Fibroblast of skin of scalp (primary cell): ENCODE data around the gene RNASE13.
"Not testable (repeated sequence)": the region's sequence is repeated elsewhere in the genome, so short reads cannot be mapped to it uniquely, and the experiment has no call there.

ENCODE experiments used
- DNase-seq: peaks from one replicate; pipeline ENCODE4 v3.0.0-alpha.2; 2013

Gene RNASE13

GRCh38 chr14:21019366-21019765, 15.2 kb downstream of the RNASE13 start:
- DNase-seq: peak; percentile 34

GRCh38 chr14:21018781-21019180, 15.8 kb downstream of the RNASE13 start:
- DNase-seq: no peak

- DNase-seq: no peak
Observed at GRCh38 chr14:21018286-21018685, 16.3 kb downstream of the RNASE13 start.

GRCh38 chr14:21017528-21018245, 16.9 kb downstream of the RNASE13 start:
- DNase-seq: no peak

GRCh38 chr14:21016413-21017190, 18.0 kb downstream of the RNASE13 start:
- DNase-seq: no peak

- no peak for DNase-seq
Observed at GRCh38 chr14:21015312-21015711, 19.3 kb downstream of the RNASE13 start.

- peak; percentile 83 for DNase-seq
Observed at GRCh38 chr14:21014761-21015190, 19.8 kb downstream of the RNASE13 start.

GRCh38 chr14:21011136-21011535, 23.5 kb downstream of the RNASE13 start:
- DNase-seq: no peak

GRCh38 chr14:21009721-21010120, 24.9 kb downstream of the RNASE13 start:
- DNase-seq: not testable (repeated sequence)

- no peak for DNase-seq
Observed at GRCh38 chr14:21003788-21004346, 30.7 kb downstream of the RNASE13 start.

GRCh38 chr14:21001218-21001617, 33.4 kb downstream of the RNASE13 start:
- DNase-seq: no peak

- DNase-seq: no peak
Observed at GRCh38 chr14:20999591-20999990, 35.0 kb downstream of the RNASE13 start.

GRCh38 chr14:20998674-20999366, 35.8 kb downstream of the RNASE13 start, which contains the start of gene SLC39A2:
Gene SLC39A2 (plus strand): TSS chr14:20999293. CDS start chr14:20999447, 154 bp downstream.
- DNase-seq: peak; percentile 84

- no peak for DNase-seq
Observed at GRCh38 chr14:20998139-20998538, 36.5 kb downstream of the RNASE13 start.

- DNase-seq: no peak
Observed at GRCh38 chr14:20997564-20997963, 37.0 kb downstream of the RNASE13 start.

GRCh38 chr14:20997115-20997514, 37.5 kb downstream of the RNASE13 start:
- DNase-seq: no peak

- no peak for DNase-seq
Observed at GRCh38 chr14:20996521-20996920, 38.1 kb downstream of the RNASE13 start.

- DNase-seq: peak; percentile 98
Observed at GRCh38 chr14:20989787-20990600, 44.6 kb downstream of the RNASE13 start, which contains the start of gene METTL17. Gene METTL17 (plus strand): TSS chr14:20989980. CDS start chr14:20990003, 23 bp downstream.

GRCh38 chr14:20989471-20989786, 45.2 kb downstream of the RNASE13 start:
- no peak for DNase-seq

- DNase-seq: no peak
Observed at GRCh38 chr14:20988717-20989470, 45.7 kb downstream of the RNASE13 start.

- peak; percentile 93 for DNase-seq
Observed at GRCh38 chr14:20986811-20987210, 47.8 kb downstream of the RNASE13 start.
